ENCODE data around the gene IMPG1. TPM values are rescaled to one million over a fixed set of nuclear protein-coding genes. Genes with fewer than 3 reads are reported as not detected.

Gene IMPG1
- total and polyA plus RNA-seq, 2 of the 13 experiments (the other 11 are each of a cell fraction or from before 2014, with no cell fraction given) = not detected

- H3K9ac ChIP-seq (ENCODE audit: insufficient read depth, low read depth, low read length) = no peak overlapping the region
- H4K20me1 ChIP-seq (ENCODE audit: insufficient read depth, low read length) = no peaks in the 10 kb centered on the region
- FAIRE-seq = no peak
- CTCF ChIA-PET (ENCODE audit: low intra/inter-chr PET ratio, low total read pairs) = no interaction called here
- in situ Hi-C loops (cut with HindIII; ENCODE audit: extremely low pct_ligation_motif_present, low pct_unique_long_range_greater_than_20kb) = no loop called here
- H3K4me1 ChIP-seq (ENCODE audit: insufficient read depth, low read length) = no peaks in the 10 kb centered on the region
- no peak for DNase-seq (ENCODE audit: low spot score)
- H3K4me3 ChIP-seq (replicated peaks in 1 of 3; ENCODE audit: insufficient read depth in 1 of 3, low read depth in 2 of 3, low read length in 3 of 3) = no peak overlapping the region
- no peaks in the 10 kb centered on the region for H3K36me3 ChIP-seq (replicated peaks in 1 of 2; ENCODE audit: control insufficient read depth in 1 of 2, insufficient read depth in 2 of 2, low read length in 2 of 2)
- POLR2A ChIA-PET = no interaction called here
- no peaks in the 10 kb centered on the region for H3K79me2 ChIP-seq (ENCODE audit: insufficient read depth, low read length)
- no peaks in the 10 kb centered on the region for H3K27me3 ChIP-seq (ENCODE audit: control insufficient read depth in 1 of 2, insufficient read depth in 2 of 2, low read length in 2 of 2)
- TF ChIP-seq HOXA5 (CRISPR knock-in tag; IDR thresholded peaks at IDR 0.05) (no peak), ZNF713 (CRISPR knock-in tag; IDR thresholded peaks at IDR 0.05) (no peak)
- BruUV-seq (replicated peaks) = no TSS peak
- H2AFZ ChIP-seq (ENCODE audit: low read length) = no peak overlapping the region
- no peaks in the 10 kb centered on the region for H3K9me3 ChIP-seq (ENCODE audit: low read length)
- H3K4me2 ChIP-seq (ENCODE audit: low read depth, low read length) = no peak overlapping the region
- H3K27ac ChIP-seq (ENCODE audit: extremely low read length, insufficient read depth, low read length) = no peak overlapping the region
- WGBS (ENCODE audit: low lambda C conversion rate) = 35% methylated on average over 1 of the region's 1 CpG
- intact Hi-C loops (cut with micrococcal nuclease; ENCODE audit: unreplicated experiment) = no loop called here
- no peak for ATAC-seq
Observed at GRCh38 chr6:76035713-76036112, 36.7 kb downstream of the IMPG1 start.

GRCh38 chr6:76026101-76026500 lies 46.4 kb downstream of the IMPG1 start:
- FAIRE-seq = no peak
- Histone ChIP-seq H3K27ac (ENCODE audit: extremely low read length, insufficient read depth, low read length) (no peak overlapping the region), H3K27me3 (ENCODE audit: control insufficient read depth in 1 of 2, insufficient read depth in 2 of 2, low read length in 2 of 2) (no peaks in the 10 kb centered on the region), H3K4me3 (replicated peaks in 1 of 3; ENCODE audit: insufficient read depth in 1 of 3, low read depth in 2 of 3, low read length in 3 of 3) (no peak overlapping the region), H3K4me1 (ENCODE audit: insufficient read depth, low read length) (no peaks in the 10 kb centered on the region), H3K9ac (ENCODE audit: insufficient read depth, low read depth, low read length) (no peak overlapping the region), H3K36me3 (replicated peaks in 1 of 2; ENCODE audit: control insufficient read depth in 1 of 2, insufficient read depth in 2 of 2, low read length in 2 of 2) (no peaks in the 10 kb centered on the region), H3K79me2 (ENCODE audit: insufficient read depth, low read length) (no peaks in the 10 kb centered on the region), H3K4me2 (ENCODE audit: low read depth, low read length) (no peak overlapping the region), H3K9me3 (ENCODE audit: low read length) (peaks cover 17% of the 10 kb centered on the region), H4K20me1 (ENCODE audit: insufficient read depth, low read length) (no peaks in the 10 kb centered on the region), H2AFZ (ENCODE audit: low read length) (no peak overlapping the region)
- TF ChIP-seq HINFP (CRISPR knock-in tag; IDR thresholded peaks at IDR 0.05; ENCODE audit: low read depth) = no peak
- TF ChIP-seq ZNF572 (CRISPR knock-in tag; IDR thresholded peaks at IDR 0.05) = no peak
- no peak for TF ChIP-seq SPEN (CRISPR knock-in tag; IDR thresholded peaks at IDR 0.05; ENCODE audit: low read depth)
- in situ Hi-C loops (cut with HindIII; ENCODE audit: extremely low pct_ligation_motif_present, low pct_unique_long_range_greater_than_20kb) (no loop called here), intact Hi-C loops (cut with micrococcal nuclease; ENCODE audit: unreplicated experiment) (no loop called here)
- no peak for DNase-seq (ENCODE audit: low spot score)
- ChIA-PET POLR2A (no interaction called here), CTCF (ENCODE audit: low intra/inter-chr PET ratio, low total read pairs) (no interaction called here)
- 23% methylated on average over 6 of the region's 6 CpGs for WGBS (ENCODE audit: low lambda C conversion rate)
- no TSS peak for BruUV-seq (replicated peaks)
- no peak for ATAC-seq
